DND-41 (cell line): ENCODE results near the gene FBXW12.

ENCODE experiments used
- ATAC-seq: fragments of 200-7000 bp; cut with Tn5 transposase; 3 replicates; pipeline ENCODE4 v1.9.1; 2021; ENCODE audit warnings: low read depth; ENCODE audit not compliant: insufficient read depth
- DNase-seq: peaks from one replicate; pipeline ENCODE4 v3.0.0-alpha.2; 2020
- H2AFZ ChIP-seq: 2 replicates; pipeline ENCODE4 v1.6.0; 2012; ENCODE audit warnings: low read depth, low read length
- H3K27ac ChIP-seq: 2 replicates; pipeline ENCODE4 v1.5.1; 2012; ENCODE audit warnings: low read length, inconsistent platforms
- H3K27me3 ChIP-seq: fragments of 200-600 bp; sonication (generic); 2 replicates; pipeline ENCODE4 v1.6.0; 2012; ENCODE audit warnings: low read length, mild to moderate bottlenecking, inconsistent platforms; ENCODE audit not compliant: insufficient read depth, poor library complexity
- H3K36me3 ChIP-seq: 2 replicates; pipeline ENCODE4 v1.5.1; 2012; ENCODE audit warnings: low read length, inconsistent platforms; ENCODE audit not compliant: insufficient read depth
- H3K4me1 ChIP-seq: 2 replicates; pipeline ENCODE4 v1.5.1; 2012; ENCODE audit warnings: mild to moderate bottlenecking, low read length; ENCODE audit not compliant: insufficient read depth
- H3K4me2 ChIP-seq: 2 replicates; pipeline ENCODE4 v1.6.0; 2012; ENCODE audit warnings: mild to moderate bottlenecking, moderate library complexity, low read length, inconsistent platforms; ENCODE audit not compliant: insufficient read depth
- H3K4me3 ChIP-seq, 2 experiments: fragments of 200-600 bp in 1 of 2; shearing (Covaris generic) in 1 of 2; 2 replicates each; pipeline ENCODE4 v1.5.1; 2012 to 2016; ENCODE audit warnings: inconsistent platforms in 2 of 2, low read length in 2 of 2, mild to moderate bottlenecking in 2 of 2, low read depth in 1 of 2, moderate library complexity in 1 of 2
- H3K79me2 ChIP-seq: 2 replicates; pipeline ENCODE4 v1.6.0; 2012; ENCODE audit warnings: low read length, inconsistent platforms; ENCODE audit not compliant: insufficient read depth
- H3K9ac ChIP-seq: 2 replicates; pipeline ENCODE4 v1.6.0; 2012; ENCODE audit warnings: low read depth, mild to moderate bottlenecking, inconsistent platforms, low read length, moderate library complexity
- H3K9me3 ChIP-seq: 2 replicates; pipeline ENCODE4 v1.5.1; 2012; ENCODE audit warnings: low read length, moderate library complexity, mild to moderate bottlenecking, inconsistent platforms; ENCODE audit not compliant: insufficient read depth, severe bottlenecking
- H4K20me1 ChIP-seq: 2 replicates; pipeline ENCODE4 v1.6.0; 2012; ENCODE audit warnings: low read length; ENCODE audit not compliant: insufficient read depth
- EZH2 ChIP-seq: IDR thresholded peaks from 3 replicates; pipeline ENCODE4 v1.6.1; 2012; ENCODE audit warnings: borderline replicate concordance, low read depth, mild to moderate bottlenecking, moderate library complexity, low read length, inconsistent platforms; ENCODE audit not compliant: severe bottlenecking
- TF ChIP-seq, protein P1 (sequence below): IDR thresholded peaks from 2 replicates; pipeline ENCODE4 v1.5.1; 2012; ENCODE audit warnings: borderline replicate concordance, low read length, moderate library complexity, mild to moderate bottlenecking; ENCODE audit not compliant: poor library complexity, severe bottlenecking; ENCODE audit errors: extremely low read depth

FBXW12 gene

GRCh38 chr3:48423241-48423882, 51.3 kb downstream of the FBXW12 start:
- H3K79me2 ChIP-seq: no peaks in the 10 kb centered on the region
- no peaks in the 10 kb centered on the region for H3K9me3 ChIP-seq
- H3K4me3 ChIP-seq: no peak overlapping the region
- H2AFZ ChIP-seq: no peak overlapping the region
- no peak overlapping the region for H3K9ac ChIP-seq
- DNase-seq: no peak
- ATAC-seq: no peak
- peaks cover 9% of the 10 kb centered on the region for H4K20me1 ChIP-seq
- H3K27me3 ChIP-seq: peaks cover 10% of the 10 kb centered on the region
- peaks cover 10% of the 10 kb centered on the region for H3K4me1 ChIP-seq
- H3K4me2 ChIP-seq: no peak overlapping the region
- no peak overlapping the region for H3K27ac ChIP-seq
- H3K36me3 ChIP-seq: no peaks in the 10 kb centered on the region
- TF ChIP-seq, protein P1, sequence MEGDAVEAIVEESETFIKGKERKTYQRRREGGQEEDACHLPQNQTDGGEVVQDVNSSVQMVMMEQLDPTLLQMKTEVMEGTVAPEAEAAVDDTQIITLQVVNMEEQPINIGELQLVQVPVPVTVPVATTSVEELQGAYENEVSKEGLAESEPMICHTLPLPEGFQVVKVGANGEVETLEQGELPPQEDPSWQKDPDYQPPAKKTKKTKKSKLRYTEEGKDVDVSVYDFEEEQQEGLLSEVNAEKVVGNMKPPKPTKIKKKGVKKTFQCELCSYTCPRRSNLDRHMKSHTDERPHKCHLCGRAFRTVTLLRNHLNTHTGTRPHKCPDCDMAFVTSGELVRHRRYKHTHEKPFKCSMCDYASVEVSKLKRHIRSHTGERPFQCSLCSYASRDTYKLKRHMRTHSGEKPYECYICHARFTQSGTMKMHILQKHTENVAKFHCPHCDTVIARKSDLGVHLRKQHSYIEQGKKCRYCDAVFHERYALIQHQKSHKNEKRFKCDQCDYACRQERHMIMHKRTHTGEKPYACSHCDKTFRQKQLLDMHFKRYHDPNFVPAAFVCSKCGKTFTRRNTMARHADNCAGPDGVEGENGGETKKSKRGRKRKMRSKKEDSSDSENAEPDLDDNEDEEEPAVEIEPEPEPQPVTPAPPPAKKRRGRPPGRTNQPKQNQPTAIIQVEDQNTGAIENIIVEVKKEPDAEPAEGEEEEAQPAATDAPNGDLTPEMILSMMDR: no peak
- TF ChIP-seq EZH2: no peak

- Histone ChIP-seq H3K9ac (no peak overlapping the region), H4K20me1 (peaks cover 7% of the 10 kb centered on the region)
- no peak for DNase-seq
These were observed 52.1 kb downstream of the FBXW12 start for GRCh38 chr3:48423883-48424695.

DNA sequence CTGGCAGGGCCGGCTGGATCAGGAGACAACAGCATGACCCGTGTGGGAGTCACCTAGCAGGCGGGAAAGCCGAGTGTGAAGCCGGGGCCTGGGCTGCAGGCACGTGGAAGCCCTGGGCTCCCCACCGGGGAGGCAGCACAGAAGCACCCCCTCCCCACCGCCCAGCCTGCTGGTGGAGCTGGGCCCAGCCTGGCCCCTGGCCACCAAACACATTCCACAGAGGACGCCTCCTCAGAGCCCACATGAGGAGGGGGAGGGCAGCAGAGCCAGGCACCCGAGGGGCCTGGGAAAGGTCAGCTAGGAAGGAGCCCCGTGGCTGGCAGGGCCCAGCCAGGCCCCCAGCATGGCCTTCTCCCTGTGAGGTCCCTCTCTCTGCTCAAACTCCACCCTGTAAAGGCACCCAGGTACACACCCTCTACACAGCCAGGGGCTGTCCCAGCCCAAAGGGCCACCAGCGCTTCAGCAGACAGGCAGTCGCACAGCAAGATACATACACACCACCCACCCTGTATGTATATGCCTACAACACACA, 53.3 kb downstream of the FBXW12 start:
- Histone ChIP-seq H3K9ac (no peak overlapping the region), H3K4me2 (no peak overlapping the region), H3K9me3 (no peaks in the 10 kb centered on the region), H2AFZ (no peak overlapping the region), H3K4me3 (no peak overlapping the region), H3K79me2 (no peaks in the 10 kb centered on the region), H3K36me3 (no peaks in the 10 kb centered on the region), H3K27ac (no peak overlapping the region), H3K27me3 (peaks cover 19% of the 10 kb centered on the region), H4K20me1 (peaks cover 7% of the 10 kb centered on the region), H3K4me1 (peaks cover 26% of the 10 kb centered on the region)
- ATAC-seq: no peak
- TF ChIP-seq EZH2: no peak
- TF ChIP-seq, protein P1: no peak
- no peak for DNase-seq

More at GRCh38 chr3:48423883-48424695, 52.1 kb downstream of the FBXW12 start:
- Histone ChIP-seq H3K27me3 (peaks cover 17% of the 10 kb centered on the region), H3K79me2 (no peaks in the 10 kb centered on the region), H3K27ac (no peak overlapping the region), H3K4me1 (peaks cover 17% of the 10 kb centered on the region), H3K9me3 (no peaks in the 10 kb centered on the region), H3K4me2 (no peak overlapping the region), H3K36me3 (no peaks in the 10 kb centered on the region), H3K4me3 (no peak overlapping the region), H2AFZ (no peak overlapping the region)
- no peak for ATAC-seq
- TF ChIP-seq, protein P1: no peak
- no peak for TF ChIP-seq EZH2
